GM23248 (cell line): ENCODE results near the gene ZNF10.

Experiments
- EZH2 ChIP-seq: fragments of 200-600 bp; sonication (generic); IDR thresholded peaks from 2 replicates; pipeline ENCODE4 v1.6.1; 2018; ENCODE audit warnings: antibody characterized with exemption, mild to moderate bottlenecking; ENCODE audit not compliant: insufficient read depth, poor library complexity, severe bottlenecking
- EZH2phosphoT487 ChIP-seq: fragments of 200-600 bp; sonication (generic); IDR thresholded peaks from 2 replicates; pipeline ENCODE4 v1.6.1; 2018; ENCODE audit warnings: antibody characterized with exemption, moderate library complexity, mild to moderate bottlenecking, low read depth; ENCODE audit not compliant: insufficient read depth

DNA sequence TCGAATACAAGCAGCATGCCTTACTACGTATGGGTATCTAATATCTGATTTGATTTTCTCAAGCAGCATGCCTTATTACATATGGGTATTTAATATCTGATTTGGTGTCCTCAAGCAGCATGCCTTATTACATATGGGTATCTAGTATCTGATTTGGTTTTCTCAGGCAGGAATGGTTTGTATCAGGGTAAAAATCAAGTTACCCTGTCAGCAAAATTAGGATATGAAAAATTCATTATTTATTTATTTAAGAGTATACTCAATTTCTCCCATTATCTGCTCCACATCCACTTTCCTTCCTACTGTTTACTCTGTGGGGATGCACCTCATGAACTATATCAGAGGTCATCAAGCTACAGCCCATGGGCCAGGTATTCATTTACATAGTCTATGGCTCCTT lies 22.3 kb upstream of the ZNF10 start:
- TF ChIP-seq EZH2 (no peak), EZH2phosphoT487 (no peak)
